Activated T-cell treated with anti-CD3 and anti-CD28 coated beads, Interleukin-2, amount 50 U/mL, for 48 hours (primary cell): Measurements from ENCODE around the gene SLC35E3.
A peak's percentile ranks its signal among the peaks of the same experiment; 100 is the strongest.

Source experiments
- DNase-seq, 2 experiments: peaks; one replicate each; pipeline ENCODE4 v3.0.0-alpha.2; 2020

SLC35E3 gene

GRCh38 chr12:68745904-68746571 is at the start of gene SLC35E3:
Gene SLC35E3, plus strand, starts transcription at chr12:68746176. Its CDS starts 202 bp downstream, at chr12:68746378.
- DNase-seq: peak; percentile 94 to 95

DNA sequence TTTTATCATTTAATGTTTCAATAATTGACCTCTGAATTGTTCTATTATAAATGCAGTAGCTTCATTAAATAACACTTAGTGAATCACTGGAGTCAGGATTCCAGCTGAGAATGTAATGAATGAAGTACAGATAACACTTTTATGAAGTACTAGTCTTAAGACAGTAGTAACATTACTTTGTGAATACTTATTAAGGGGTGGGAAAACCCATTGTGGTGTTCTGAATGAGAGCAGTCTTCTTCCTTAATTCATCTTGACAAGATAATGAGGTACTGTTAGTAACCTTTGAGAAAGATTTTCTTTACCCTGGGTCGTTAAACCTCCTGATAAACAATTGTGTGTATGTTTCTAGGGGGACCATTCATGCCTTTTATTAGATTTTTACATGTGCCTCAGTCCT is 46.5 kb upstream of the SLC35E3 start:
- DNase-seq: no peak

GRCh38 chr12:68727776-68728175 is 18.2 kb upstream of the SLC35E3 start:
- no peak for DNase-seq

DNA sequence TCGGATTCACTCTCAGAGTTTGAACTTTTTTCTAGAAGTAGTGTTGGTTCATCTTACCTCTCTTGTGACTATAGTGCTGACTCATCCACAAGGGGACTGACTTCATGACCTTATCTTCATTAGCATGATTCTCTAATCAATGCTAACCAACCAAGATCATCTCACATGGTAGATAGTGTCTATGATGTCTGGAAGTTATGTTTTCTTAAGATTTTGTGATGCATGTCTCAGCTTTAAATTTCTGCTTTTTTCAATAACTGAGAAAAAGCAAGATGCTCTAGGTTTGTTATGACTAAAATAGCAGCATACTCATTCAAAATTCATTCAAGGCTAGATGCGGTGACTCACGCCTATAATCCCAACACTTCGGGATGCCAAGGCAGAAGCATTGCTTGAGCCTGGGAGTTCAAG is 12.3 kb upstream of the SLC35E3 start:
- no peak for DNase-seq

GRCh38 chr12:68739891-68740290 is 6.1 kb upstream of the SLC35E3 start:
- no peak for DNase-seq

DNA sequence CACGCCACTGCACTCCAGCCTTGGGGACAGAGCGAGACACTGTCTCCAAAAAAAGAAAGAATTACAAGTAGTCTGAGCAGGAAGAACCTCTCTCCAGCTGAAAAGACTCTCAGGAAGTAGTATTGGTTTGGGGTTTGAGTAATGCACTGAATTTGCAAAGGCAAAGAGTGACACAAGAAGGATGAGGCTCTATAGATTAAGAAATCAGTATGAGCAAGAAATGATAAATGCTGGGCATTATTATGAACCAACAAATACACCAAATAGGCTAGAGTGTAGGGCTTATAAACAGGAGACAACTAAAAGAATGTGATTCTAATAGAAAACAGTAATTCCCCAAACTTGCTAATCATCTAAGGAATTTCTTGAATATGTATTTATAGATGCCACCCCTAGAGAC is 2.6 kb upstream of the SLC35E3 start:
- no peak for DNase-seq

DNA sequence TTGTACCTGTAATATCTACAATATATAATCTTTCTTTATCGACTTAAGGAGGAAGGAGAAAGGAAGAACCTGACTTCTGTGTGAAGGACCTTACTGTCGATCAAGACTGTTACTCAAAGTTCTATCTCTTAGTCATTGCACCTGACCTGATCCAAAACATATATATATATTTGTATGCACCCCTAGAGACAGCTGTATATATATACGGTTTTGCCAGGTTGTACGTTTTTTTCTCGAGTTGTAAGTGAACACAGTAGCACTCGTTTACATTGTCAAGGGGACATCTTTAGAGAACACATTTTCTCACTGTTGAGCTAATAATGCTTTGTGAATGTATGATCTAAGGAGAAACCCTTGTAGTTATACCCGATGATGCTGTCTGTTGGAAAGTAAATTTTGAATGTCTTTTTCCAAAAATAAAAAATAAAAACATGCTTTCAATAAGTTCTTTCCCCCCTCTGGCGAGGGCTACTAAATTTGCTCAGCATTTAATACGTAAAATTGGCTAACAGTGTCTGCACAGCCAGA is 536 bp upstream of the SLC35E3 start:
- no peak for DNase-seq

DNA sequence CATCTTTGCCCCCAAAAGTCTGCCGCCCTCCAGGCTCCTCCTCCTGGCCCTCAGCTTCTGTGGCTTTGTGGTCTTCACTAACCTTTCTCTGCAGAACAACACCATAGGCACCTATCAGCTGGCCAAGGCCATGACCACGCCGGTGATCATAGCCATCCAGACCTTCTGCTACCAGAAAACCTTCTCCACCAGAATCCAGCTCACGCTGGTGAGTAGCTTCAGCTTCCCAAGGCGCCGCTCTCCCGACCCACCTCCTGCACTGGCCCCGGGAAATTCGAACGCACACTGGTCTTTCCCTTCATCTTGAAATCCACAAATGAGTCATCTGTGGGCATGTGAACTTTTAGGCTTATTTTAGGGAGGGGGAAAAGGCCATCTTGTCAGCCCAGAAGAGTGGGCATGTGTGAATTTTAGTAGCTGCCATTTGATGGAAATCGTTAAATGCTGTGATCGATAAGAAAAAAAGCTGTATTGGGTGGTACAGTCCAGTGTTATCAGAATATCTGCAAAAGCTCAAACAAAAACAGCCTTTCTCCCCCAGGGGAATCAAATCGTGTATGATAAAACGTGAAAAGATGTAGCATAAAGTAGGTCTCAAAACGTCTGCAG is 700 bp downstream of the SLC35E3 start:
- DNase-seq: peak; percentile 56 to 63

- no peak for DNase-seq
Measured at GRCh38 chr12:68749443-68749842, 3.5 kb downstream of the SLC35E3 start.

DNA sequence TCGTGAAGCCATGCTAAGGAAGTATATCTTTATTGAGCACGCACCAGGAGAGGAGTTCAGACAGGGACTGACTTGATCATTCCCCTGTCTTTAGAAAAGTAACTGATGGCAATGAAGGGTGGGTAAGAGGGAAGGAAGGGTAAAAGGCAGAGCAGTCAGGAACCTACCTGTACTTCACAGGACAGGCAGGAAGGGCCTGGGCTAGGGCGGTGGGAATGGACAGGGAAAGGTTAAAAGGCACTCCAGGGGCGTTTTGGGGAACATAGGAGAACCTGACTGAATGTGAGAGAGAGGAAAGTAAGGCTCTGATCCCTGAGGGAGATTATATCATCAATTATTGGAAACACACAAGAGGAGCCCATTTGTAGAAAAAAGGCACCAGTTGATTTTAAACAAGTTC is 3.9 kb downstream of the SLC35E3 start:
- DNase-seq: no peak

- DNase-seq: no peak
Measured at GRCh38 chr12:68750506-68750905, 4.5 kb downstream of the SLC35E3 start.

DNA sequence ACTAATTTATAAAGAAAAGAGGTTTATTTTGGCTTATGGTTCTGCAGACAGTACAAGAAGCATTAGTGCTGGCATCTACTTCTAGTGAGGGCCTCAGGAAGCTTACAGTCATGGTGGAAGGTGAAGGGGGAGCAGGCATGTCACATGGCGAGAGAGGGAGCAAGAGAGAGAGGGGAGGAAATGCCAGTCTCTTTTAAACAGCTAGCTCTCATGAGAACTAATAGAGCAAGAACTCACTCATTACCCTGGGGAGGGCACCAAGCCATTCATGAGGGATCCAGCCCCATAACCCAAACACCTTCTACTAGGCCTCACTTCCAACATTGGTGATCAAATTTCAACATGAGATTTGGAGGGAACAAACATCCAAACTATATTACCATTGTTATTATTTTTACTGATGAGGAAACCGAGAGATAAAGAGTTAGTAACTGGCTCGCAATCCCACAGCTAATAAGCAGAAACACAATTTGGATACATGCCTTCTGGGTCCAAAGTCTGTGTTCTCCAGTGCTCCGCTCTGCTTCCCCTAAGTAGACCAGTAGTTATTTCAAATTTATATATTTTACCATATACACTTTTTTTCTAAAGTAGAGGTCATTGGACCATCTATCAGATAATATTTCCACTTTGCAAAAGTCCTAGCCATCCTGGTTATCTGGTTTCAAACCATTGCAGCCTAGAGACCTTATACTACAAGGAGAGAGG is 9.7 kb downstream of the SLC35E3 start:
- DNase-seq: no peak

GRCh38 chr12:68759852-68760251 is 13.9 kb downstream of the SLC35E3 start:
- no peak for DNase-seq

GRCh38 chr12:68760806-68761441 is 14.9 kb downstream of the SLC35E3 start:
- DNase-seq: no peak

DNA sequence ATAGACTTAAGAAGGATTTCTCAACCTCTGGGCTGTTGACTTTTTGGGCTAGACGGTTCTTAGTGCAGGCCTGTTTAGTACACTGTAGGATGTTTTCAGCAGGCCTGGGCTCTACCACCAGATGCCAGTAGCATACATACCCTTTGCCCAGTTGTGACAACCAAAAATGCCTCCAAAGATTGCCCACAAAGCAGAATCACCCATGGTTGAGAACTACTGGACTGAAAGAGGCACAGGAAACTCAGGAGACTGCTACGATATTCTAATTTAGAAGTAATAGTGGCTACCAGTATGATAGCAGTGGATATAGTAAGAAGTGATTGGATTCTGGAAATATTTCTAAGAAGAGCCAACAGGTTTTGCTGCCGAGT is 15.5 kb downstream of the SLC35E3 start:
- no peak for DNase-seq

DNA sequence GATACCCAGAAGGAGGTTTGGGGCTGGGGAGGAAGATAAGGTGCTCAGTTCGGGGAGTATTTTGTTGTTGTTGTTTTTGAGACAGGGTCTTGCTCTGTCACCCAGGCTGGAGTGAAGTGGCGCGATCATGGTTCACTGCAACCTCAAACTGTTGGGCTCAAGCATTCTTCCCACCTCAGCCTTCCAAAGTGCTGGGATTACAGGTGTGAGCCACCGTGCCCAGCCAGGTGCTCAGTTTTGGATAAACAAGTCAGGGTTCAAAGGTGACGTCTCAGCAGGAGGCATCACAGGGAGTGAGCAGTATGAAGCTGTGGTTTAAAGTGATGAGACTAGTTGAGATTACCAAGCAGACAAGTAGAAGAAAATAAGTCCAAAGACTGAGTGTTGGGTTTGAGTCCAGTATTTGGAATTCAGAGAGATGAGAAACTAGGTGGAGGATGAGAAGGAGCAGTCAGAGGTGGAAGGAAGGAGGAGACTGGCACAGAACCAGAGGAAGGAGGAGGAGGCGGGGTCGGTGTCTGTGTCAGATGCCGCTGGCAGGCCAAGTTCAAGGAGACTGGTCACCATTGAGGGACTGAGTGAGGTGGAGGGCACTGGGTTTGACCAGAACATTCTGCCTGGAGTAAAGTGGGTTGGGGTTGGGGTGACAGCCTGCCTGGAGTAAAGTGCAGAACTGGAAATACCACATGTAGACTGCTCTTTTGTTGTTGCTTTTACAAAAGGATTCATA is 16.1 kb downstream of the SLC35E3 start:
- DNase-seq: no peak

- DNase-seq: no peak
Measured at GRCh38 chr12:68762691-68763090, 16.7 kb downstream of the SLC35E3 start.

DNA sequence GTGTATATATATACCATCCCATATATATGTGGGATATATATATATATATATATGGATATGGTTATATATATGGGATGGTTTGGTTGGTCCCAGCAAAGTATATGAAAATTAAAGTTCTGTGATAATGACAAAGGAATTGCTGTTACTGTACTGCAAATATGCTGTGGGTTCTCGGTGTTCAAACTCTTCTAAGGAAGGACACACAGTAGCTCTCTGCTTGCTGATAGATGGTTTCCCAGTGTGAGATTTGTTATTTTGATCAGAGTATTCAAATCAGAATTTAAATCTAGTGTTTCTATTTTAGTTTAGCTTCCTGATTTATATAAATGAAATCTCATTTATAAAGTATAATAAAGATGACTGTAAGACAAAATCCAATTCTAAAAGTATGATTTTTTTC is 19.7 kb downstream of the SLC35E3 start:
- no peak for DNase-seq

DNA sequence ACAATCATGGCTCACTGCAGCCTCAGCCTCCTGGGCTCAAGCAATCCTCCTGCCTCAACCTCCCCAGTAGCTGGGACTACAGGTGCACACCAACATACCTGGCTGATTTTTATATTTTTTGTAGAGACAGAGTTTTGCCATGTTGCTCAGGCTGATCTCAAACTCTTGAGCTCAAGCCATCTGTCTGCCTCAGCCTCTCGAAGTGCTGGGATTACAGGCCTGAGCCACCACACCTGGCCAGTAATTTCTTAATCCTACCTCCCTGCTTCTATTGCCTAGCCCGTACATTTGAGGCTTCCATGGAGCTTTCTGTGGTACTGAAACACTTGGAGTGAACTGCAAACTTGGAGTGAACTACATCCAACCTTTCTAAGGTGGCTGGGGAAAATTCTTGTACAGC is 20.7 kb downstream of the SLC35E3 start:
- no peak for DNase-seq

DNA sequence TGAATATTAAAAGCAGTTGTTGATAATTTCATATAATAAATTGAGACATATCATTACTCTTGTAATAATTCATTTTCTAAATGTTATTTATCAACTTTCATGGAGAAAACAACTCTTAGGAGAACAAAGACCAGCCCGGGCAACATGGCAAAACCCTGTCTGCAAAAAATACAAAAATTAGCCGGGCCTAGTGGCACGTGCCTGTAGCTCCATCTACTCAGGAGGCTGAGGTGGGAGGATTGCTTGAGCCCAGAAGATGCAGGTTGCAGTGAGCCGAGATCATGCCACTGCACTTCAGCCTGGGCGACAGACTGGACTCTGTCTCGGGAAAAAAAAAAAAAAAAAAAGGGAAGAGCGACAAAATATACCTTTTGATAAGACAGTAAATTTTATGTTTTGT is 21.2 kb downstream of the SLC35E3 start:
- DNase-seq: no peak

GRCh38 chr12:68768431-68768939 is 22.5 kb downstream of the SLC35E3 start:
- no peak for DNase-seq

DNA sequence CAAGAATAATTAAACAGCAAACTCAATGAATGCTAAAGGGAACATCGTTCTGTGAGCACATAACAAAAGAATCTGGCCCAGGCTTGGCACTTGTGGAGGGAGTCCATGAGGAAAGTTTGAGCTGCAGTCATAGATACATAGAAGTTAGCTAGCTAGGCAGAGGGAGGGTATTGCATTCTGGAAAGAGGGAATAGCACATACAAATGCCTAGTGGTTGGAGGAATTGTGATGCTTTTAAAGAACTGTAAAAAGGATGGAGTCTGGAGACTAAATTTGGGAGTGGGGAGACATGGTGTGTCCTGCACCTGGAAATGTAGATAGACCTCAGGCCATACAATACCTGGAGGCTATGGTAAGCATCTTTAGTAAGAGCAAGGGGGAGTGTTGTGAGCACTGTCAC is 24.0 kb downstream of the SLC35E3 start:
- DNase-seq: no peak
